GM18909 (cell line): ENCODE data around the gene CEBPA.

Source experiments
- ATAC-seq: cut with Tn5 transposase; IDR thresholded peaks from one replicate; pipeline ENCODE4 v1.9.1; 2021; ENCODE audit warnings: mild to moderate bottlenecking; ENCODE audit not compliant: unreplicated experiment, poor library complexity

Gene CEBPA

DNA sequence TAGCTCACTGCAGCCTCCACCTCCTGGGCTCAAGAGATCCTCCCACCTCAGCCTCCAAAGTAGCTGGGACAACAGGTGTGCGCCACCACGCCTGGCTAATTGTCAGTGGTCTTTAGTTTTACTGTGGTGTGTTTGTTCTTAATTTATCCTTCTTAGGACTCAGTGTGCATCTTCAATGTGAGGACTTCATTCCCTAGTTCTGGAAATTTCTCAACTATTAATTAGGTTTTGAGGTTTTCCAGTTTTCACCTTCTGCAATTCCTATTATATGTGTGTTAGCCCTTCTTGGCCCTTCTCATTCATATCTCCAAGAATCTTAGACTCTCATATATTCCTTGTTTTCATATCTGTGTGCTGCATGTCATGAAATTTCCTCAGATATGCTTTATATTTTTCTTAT is 44.5 kb downstream of the CEBPA start:
- ATAC-seq = no peak

DNA sequence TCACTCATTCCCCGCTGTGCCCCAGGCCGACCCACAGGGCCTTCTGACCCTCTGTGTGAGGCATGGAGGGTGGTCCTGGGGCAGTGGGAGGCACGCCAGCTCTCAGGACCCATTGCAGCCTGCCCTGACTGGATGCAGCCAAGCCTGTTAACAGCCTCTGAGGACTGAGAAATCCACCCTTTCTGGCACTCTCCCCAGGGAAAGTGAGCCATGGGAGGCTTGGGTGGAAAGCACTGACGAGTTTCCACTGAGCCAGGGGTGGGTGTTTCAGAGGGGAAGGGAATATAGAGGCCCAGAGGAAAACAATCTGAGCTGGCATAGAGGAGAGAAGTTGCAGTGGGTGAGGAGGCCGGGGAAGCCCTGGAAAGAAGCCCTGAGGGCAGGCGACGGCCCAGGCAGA is 46.1 kb downstream of the CEBPA start:
- no peak for ATAC-seq

DNA sequence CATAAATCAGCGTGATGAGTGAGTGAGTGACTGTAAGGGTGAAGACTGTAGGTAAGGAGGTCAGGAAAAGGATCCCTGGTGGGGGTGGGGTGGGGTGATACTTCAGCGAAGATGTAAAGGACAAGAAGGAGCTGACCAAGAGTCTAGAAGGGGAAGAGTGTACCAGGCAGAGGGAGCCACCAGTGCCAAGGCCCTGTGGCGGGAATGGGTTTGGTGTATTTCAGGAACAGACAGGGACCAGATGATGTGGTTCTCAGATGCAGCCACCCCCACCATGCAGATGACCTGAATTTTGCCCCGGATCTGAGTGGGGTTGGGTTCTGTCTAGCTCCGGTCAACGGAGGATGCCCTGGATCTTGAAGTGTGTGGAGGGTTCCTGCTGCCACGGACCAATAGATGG is 46.6 kb downstream of the CEBPA start:
- no peak for ATAC-seq

DNA sequence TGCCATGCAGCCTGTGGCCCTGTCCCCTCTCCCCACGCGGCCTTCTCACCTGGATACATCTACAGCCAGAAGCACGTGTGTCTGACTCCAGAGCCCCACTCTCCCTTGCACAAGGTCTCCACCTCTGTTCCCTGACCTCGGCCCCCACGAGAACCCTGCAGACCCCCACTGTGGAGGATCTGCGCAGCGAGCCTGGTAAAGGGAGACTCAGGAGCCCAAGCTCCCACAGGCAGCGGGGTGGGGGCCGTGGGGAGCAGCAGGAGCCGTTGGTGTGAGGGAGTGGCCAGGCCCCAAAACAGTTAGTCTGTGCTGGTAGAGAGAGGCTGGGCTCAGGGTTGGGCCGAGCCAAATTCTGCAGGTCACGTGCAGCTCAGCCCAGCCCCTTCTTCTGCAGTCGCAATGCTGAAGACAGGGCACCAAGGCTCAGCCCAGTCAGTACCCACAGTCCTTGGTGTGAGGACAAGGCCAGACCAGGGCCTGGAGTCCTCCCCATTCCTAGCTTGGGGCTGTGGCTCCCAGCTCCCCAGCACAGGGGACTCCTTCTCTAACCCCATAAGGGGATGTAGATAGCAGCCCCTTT is 48.0 kb downstream of the CEBPA start:
- ATAC-seq = no peak

DNA sequence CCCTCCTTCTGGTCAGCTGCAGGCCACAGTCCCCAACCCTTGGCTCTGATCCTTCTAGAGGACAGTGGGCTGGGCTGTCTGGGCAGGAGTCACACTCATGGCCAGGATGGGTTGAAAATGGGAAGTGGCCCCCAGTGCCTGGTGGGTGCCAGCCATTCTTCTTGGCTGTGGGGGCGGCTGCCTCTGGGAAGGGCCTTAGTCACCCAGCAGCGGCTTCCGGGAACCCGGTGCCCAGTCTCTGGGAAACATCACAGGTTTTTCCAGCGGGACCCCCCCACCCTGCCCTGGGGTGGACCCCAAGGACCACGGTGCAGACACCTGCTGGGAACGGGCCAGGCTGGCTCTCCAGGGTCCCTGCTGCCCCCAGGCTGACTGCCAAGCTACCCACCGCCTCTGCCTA is 49.4 kb downstream of the CEBPA start:
- ATAC-seq = no peak

DNA sequence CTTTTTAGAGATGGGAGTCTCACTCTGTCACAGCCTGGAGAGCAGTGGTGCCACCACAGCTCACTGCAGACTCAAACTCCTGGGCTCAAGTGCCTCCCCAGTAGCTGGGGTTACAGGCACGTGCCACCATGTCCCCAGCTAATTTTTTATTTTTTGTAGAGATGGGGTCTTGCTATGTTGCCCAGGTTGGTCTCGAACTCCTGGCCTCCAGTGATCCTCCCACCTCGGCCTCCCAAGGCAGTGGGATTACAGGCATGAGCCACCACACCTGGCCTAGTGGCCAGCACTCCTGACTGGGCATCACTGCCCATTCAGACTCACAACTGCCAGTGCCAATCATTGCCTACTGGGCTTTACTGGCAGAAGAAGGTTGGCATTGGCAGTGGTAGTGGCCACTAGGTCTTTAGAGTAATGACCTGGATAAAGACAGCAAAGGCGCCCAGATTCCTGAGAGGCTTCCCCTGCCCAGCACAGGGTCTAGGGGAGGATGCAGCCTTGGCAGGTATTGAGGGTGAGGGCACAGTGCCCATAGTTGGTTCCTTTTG is 49.8 kb downstream of the CEBPA start:
- no peak for ATAC-seq

DNA sequence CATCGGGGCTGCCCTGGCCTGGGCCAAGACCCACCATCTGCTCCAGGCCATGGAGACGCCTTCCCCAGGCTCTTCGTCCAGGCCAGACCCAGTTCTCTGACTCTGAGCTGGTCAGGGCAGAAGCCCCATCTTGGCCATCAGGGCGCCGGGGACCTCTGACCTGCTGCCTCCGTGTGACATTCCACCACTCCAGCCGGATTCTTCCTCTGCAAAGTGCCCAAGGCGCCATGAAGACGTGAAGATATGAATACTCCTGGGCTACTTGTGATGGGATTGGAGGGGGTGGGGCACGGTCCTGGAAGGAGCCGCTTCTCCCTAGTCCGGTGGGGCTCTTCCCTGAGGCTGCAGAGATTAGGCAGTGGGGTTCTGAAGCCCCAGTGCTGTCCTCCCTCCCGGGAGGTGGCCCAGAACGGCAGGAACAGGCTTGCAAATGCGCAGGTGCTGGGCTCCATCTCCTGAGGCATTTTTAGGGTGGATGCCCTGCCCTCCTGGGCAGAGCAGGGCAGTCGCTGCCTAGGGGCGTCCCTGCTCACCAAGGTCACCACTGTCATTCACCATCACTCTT is 50.7 kb downstream of the CEBPA start:
- no peak for ATAC-seq

DNA sequence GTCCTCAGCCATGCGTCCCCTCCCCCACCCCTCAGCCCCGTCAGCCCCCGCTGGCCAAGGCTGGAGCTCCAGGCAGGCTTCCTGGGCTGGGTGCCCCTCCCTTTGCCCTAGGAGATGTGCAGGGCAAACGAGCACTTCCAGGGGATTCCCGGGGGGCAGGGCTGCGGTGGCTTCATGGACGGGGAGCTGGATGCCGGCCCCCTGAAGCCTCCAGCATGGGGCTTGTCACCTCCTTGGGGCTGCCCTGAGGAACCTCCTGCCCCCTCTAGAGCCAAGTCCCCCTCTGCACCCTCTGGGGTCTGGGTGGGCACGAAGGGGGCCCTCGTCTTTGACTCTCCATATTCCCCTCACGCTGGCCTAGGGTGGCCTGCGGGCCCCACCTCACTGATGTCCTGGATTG is 51.3 kb downstream of the CEBPA start:
- ATAC-seq = no peak

DNA sequence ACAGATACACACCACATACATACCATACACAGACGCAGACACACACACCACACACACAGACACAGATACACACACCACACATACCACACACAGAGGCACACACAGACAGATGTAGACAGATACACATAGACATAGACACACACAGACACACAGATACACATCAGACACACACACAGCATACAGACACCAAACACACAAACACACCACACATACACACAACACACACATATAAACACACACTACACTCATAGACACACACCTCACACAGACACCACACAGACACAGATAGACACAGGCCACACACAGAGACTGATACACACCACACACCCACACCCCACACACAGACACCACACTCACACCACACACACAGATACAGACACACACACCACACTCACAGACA is 51.8 kb downstream of the CEBPA start:
- ATAC-seq = no peak
